ENCODE measurements around the gene FCRLB.
A peak's percentile ranks its signal among the peaks of the same experiment; 100 is the strongest.

FCRLB gene

DNA sequence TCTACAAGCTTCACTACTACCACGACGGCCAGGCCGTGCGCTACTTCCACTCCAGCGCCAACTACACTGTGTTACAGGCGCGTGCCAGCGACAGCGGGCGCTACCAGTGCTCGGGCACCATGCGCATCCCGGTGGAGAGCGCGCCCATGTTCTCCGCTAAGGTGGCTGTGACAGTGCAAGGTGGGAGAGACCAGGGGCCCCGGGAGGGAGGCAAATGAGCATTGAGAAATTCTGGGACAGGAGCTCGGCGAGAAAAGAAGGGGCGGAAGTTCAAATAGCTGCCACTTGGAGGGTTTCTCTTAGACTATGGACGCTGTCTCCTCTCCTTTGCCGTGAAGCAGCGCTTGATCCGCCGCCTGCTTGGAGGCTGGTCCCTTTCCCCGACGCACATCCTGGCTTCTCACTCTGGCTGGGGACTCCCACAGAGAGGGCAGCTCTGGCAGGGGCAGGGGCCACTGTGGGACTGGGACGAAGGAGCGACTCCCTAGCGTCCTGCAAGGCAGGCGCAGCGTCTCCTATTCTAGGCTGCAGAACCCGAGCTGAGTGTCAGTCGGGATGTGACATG is 4.6 kb downstream of the FCRLB start:
- peak; percentile 32 to 58 for DNase-seq (ENCODE audit: low spot score in 2 of 2)
- Mint-ChIP-seq H3K27me3 (no peaks in the 10 kb centered on the region), H3K4me1 (peaks cover 39% of the 10 kb centered on the region), H3K4me3 (peak overlapping the region; percentile 97), H3K27ac (peak overlapping the region; percentile 71), H3K36me3 (no peaks in the 10 kb centered on the region), H3K9me3 (no peaks in the 10 kb centered on the region)
- peak; percentile 43 for ATAC-seq (ENCODE audit: low read depth)

DNA sequence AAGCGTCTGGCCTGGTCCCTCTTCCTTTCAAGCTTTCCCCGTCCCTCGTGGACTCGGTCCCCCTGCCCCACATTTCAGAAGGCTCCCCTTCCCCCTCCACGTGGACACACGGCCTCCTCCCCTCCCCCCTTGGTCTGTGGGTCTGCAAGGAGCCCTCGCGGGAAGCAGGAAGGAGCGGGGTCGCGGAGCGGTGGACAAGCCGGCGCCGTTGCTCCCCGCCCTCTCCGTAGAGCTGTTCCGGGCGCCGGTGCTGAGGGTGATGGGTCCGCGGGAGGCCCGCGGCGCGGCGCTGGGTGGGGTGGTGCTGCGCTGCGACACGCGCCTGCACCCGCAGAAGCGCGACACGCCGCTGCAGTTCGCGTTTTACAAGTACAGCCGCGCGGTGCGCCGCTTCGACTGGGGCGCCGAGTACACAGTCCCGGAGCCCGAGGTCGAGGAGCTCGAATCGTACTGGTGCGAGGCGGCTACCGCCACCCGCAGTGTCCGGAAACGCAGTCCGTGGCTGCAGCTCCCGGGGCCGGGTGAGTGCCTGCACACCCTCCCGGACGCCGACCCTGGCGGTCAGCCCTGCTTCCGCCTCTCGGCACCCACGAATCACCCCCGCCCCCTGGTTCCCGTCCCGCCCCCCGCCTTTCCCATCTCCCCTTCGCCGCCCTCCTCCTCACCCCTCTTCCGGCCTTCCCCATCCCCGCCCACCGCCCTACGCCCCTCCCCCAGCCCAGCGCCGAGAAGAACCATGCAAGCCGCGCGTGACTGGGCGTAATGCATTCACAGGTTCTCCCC is 5.3 kb downstream of the FCRLB start:
- peak overlapping the region; percentile 71 for H3K27ac Mint-ChIP-seq
- peak overlapping the region; percentile 97 for H3K4me3 Mint-ChIP-seq
- peak; percentile 44 to 61 for DNase-seq (ENCODE audit: low spot score in 2 of 2)
- no peaks in the 10 kb centered on the region for H3K9me3 Mint-ChIP-seq
- ATAC-seq (ENCODE audit: low read depth) = peak; percentile 67
- no peaks in the 10 kb centered on the region for H3K36me3 Mint-ChIP-seq
- H3K27me3 Mint-ChIP-seq = no peaks in the 10 kb centered on the region
- peaks cover 37% of the 10 kb centered on the region for H3K4me1 Mint-ChIP-seq

DNA sequence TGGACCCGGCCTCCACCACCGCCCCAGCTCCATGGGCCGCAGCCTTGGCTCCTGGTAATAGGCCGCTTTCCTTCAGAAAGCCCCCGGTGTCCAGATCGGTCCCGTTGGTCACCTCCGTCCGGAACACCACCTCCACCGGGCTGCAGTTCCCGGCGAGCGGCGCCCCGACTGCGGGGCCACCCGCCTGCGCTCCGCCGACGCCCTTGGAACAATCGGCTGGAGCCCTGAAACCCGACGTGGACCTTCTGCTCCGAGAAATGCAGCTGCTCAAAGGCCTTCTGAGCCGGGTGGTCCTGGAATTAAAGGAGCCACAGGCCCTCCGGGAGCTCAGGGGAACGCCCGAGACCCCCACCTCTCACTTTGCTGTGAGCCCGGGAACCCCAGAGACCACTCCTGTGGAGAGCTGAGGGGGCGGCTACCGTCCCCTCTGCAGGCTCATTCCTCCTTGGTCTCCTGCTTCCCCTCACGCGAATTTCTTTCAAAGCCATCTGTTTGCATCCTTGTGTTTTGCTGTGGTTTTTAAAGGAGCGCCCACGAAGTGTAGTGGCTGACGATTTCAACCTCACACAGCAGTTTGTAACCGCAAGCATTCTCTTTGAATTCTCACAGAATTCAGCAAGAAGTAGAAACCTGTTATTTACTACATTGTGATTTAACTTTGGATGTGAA is 6.0 kb downstream of the FCRLB start:
- Mint-ChIP-seq H3K36me3 (no peaks in the 10 kb centered on the region), H3K4me1 (peaks cover 32% of the 10 kb centered on the region), H3K9me3 (no peaks in the 10 kb centered on the region), H3K4me3 (peak overlapping the region; percentile 97), H3K27me3 (no peaks in the 10 kb centered on the region), H3K27ac (peak overlapping the region; percentile 90)
- DNase-seq (ENCODE audit: low spot score in 2 of 2) = peak in 1 of 2 donors; percentile 45
- ATAC-seq (ENCODE audit: low read depth) = peak; percentile 7

DNA sequence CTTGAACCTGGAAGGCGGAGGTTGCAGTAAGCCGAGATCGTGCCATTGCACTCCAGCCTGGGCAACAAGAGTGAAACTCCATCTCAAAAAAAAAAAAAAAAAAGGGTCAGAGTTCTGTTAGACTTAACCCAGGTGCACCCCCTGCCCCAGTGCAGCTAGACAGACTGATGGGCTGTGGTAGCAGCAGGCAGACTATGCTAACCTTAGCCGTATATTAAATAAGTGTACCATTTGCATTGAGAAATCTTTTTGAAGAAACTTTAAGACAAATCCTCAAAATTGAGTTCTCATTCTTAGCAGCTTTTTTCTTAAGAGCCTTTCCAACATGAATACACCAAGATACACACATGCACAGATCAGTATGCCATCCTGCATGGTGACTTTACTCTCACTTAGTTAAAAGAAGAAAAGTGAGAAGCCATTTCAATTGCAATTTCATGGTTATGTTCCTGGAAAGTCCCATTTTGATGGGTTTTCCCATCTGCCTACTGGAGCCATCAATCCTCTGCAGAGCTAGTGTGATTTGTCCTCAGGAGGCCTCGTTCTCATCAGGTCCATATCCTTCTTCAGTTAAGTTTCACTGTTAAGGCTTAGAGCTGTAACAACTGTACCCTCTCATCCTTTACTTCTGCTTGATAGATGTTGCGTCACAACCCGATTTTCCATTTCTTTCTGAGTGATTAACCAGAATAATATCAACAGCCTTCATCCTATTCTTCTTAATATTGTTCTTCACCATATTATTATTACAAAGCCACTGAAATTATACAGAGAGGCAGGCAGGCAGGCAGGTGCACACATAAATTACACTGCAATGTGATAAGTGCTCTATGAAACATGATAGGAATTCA is 7.3 kb downstream of the FCRLB start:
- ATAC-seq (ENCODE audit: low read depth) (no peak), DNase-seq (ENCODE audit: low spot score in 2 of 2) (no peak)
- H3K4me1 Mint-ChIP-seq = peaks cover 32% of the 10 kb centered on the region
- H3K9me3 Mint-ChIP-seq = no peaks in the 10 kb centered on the region
- H3K27me3 Mint-ChIP-seq = no peaks in the 10 kb centered on the region
- H3K4me3 Mint-ChIP-seq = no peak overlapping the region
- H3K36me3 Mint-ChIP-seq = no peaks in the 10 kb centered on the region
- peak overlapping the region; percentile 17 for H3K27ac Mint-ChIP-seq

- ATAC-seq (ENCODE audit: low read depth) (no peak), DNase-seq (ENCODE audit: low spot score in 2 of 2) (no peak)
- Mint-ChIP-seq H3K4me1 (peaks cover 26% of the 10 kb centered on the region), H3K4me3 (no peak overlapping the region), H3K27ac (peak overlapping the region; percentile 45), H3K9me3 (no peaks in the 10 kb centered on the region), H3K36me3 (no peaks in the 10 kb centered on the region), H3K27me3 (no peaks in the 10 kb centered on the region)
Observed at GRCh38 chr1:161730050-161730564, 8.8 kb downstream of the FCRLB start.

GRCh38 chr1:161731241-161731640 is 9.9 kb downstream of the FCRLB start:
- ATAC-seq (ENCODE audit: low read depth) (no peak), DNase-seq (ENCODE audit: low spot score in 2 of 2) (no peak)
- H3K4me1 Mint-ChIP-seq = peaks cover 24% of the 10 kb centered on the region
- H3K27me3 Mint-ChIP-seq = no peaks in the 10 kb centered on the region
- no peaks in the 10 kb centered on the region for H3K9me3 Mint-ChIP-seq
- no peak overlapping the region for H3K4me3 Mint-ChIP-seq
- no peak overlapping the region for H3K27ac Mint-ChIP-seq
- no peaks in the 10 kb centered on the region for H3K36me3 Mint-ChIP-seq

DNA sequence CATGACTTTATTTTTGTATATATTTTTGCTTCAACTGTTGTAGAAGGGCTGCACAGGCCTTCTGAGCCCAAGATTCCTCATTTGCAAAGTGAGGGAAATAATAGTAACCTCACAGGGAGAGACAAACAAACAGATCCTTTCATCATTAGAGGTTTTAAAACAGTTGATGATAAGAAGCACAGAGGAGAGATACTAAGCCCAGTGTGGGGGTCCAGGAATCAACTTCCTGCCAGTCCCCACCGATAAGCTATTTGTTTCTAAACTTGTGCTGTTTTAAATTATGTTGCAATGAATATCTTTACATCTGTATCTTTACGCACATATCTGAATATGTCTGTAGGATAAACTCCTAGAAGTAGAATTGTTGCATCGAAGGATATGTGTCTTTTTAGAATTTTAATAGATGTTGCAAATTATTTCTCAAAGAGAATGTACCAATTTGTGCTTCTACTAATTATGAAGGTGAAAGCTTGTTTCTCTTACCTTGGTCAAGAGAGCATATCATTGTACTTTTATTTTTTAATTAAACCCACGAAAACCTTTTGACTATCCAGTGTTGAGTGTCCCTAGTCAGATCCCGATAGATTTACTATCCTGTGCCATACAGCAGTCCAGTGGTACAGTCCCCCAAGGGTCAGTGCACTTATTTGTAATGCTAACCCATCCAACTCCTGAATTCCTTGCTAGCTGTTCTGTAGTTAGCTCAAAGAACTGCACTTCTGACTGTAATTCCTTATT is 10.8 kb downstream of the FCRLB start:
- H3K27ac Mint-ChIP-seq = no peak overlapping the region
- ATAC-seq (ENCODE audit: low read depth) (no peak), DNase-seq (ENCODE audit: low spot score in 2 of 2) (no peak)
- H3K27me3 Mint-ChIP-seq = no peaks in the 10 kb centered on the region
- H3K4me3 Mint-ChIP-seq = no peak overlapping the region
- H3K4me1 Mint-ChIP-seq = peaks cover 26% of the 10 kb centered on the region
- no peaks in the 10 kb centered on the region for H3K9me3 Mint-ChIP-seq
- no peaks in the 10 kb centered on the region for H3K36me3 Mint-ChIP-seq

- H3K27me3 Mint-ChIP-seq = no peaks in the 10 kb centered on the region
- no peak for ATAC-seq (ENCODE audit: low read depth)
- no peak for DNase-seq (ENCODE audit: low spot score in 2 of 2)
- no peaks in the 10 kb centered on the region for H3K9me3 Mint-ChIP-seq
- no peak overlapping the region for H3K4me3 Mint-ChIP-seq
- H3K27ac Mint-ChIP-seq = no peak overlapping the region
- peaks cover 21% of the 10 kb centered on the region for H3K4me1 Mint-ChIP-seq
- H3K36me3 Mint-ChIP-seq = no peaks in the 10 kb centered on the region
Observed at GRCh38 chr1:161733526-161733925, 12.2 kb downstream of the FCRLB start.

DNA sequence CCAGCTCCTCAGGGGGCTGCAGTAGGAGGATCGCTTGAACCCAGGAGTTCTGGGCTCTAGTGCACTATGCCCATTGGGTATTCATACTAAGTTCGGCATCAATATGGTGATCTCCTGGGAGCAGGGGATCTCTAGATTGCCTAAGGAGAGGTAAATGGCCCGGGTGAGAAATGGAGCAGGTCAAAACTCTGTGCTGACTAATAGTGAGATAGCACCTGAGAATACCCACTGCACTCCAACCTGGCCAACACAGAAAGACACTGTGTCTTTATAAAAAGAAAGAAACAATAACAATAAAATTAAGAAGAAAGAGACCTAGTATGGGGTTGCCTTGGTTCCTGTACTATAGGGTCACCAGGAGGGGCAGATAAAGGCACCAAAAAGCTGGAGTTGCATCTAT is 14.5 kb downstream of the FCRLB start:
- DNase-seq (ENCODE audit: low spot score in 2 of 2) (no peak), ATAC-seq (ENCODE audit: low read depth) (no peak)
- Mint-ChIP-seq H3K9me3 (no peaks in the 10 kb centered on the region), H3K4me1 (peaks cover 33% of the 10 kb centered on the region), H3K4me3 (no peak overlapping the region), H3K27ac (no peak overlapping the region), H3K27me3 (no peaks in the 10 kb centered on the region), H3K36me3 (no peaks in the 10 kb centered on the region)

DNA sequence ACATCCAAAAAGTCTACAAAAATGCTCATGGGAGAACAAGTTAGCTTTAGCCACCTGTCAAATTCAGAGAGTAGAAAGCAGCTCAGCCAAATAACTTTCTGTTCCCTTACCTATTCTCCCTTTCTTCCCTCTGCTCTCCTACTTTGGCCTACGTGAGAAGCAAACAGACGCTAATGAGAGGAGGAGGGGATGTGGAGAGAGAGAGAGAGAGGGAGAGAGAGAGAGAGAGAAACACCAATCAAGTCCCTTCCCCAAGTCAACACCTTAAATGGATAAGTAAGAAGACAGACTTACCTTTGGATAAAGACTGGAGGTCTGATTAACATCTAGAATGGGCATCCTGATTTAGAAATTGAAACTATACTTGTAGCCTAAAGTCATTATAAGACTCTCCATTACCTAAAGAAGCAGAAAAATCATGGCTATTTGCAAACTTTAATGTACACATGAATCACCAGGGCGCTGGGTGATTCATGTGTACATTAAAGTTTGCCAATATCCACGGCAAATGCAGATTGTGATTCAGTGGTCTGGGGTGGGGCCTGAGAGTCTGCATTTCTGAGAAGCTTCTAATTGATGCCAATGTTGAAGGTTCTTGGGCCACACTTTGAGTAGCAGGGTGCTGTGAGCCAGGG is 15.1 kb downstream of the FCRLB start:
- Mint-ChIP-seq H3K36me3 (no peaks in the 10 kb centered on the region), H3K4me3 (no peak overlapping the region), H3K4me1 (peaks cover 37% of the 10 kb centered on the region), H3K27me3 (no peaks in the 10 kb centered on the region), H3K27ac (peak overlapping the region; percentile 50), H3K9me3 (no peaks in the 10 kb centered on the region)
- no peak for ATAC-seq (ENCODE audit: low read depth)
- DNase-seq (ENCODE audit: low spot score in 2 of 2) = no peak

GRCh38 chr1:161737625-161738024 is 16.3 kb downstream of the FCRLB start:
- no peak for DNase-seq (ENCODE audit: low spot score in 2 of 2)
- Mint-ChIP-seq H3K27ac (no peak overlapping the region), H3K27me3 (no peaks in the 10 kb centered on the region), H3K4me1 (peaks cover 38% of the 10 kb centered on the region), H3K4me3 (no peak overlapping the region), H3K36me3 (no peaks in the 10 kb centered on the region), H3K9me3 (no peaks in the 10 kb centered on the region)
- no peak for ATAC-seq (ENCODE audit: low read depth)

DNA sequence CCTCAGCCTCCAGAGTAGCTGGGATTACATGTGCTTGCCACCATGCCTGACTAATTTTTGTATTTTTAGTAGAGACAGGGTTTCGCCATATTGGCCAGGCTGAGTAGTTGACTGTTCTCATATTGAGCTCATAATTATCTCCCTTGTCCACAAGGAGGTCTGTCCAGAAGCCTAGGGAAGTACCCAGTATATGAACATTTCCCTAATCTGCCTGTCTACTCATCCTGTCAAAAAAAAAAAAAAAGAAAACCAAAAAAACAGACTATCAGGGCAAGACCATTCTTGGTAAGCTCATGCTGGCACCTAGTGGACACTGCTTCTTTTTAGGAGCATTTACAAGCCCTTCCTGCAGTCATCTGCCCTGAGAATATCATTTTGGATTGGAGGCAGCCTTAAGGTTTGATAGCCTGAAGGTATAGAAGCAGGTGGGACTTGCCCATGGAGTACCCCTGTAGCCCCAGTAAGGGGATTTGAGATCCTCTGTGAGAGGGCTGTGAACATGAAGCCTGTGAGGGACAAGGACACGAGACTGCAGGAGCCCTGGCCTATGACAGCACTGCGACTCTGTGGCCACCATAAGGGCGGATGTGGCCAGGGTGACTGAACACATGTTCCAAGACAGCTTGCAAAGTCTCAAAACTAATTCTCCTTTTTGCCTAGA is 17.4 kb downstream of the FCRLB start:
- Mint-ChIP-seq H3K36me3 (no peaks in the 10 kb centered on the region), H3K4me3 (peak overlapping the region; percentile 73), H3K27me3 (no peaks in the 10 kb centered on the region), H3K27ac (peak overlapping the region; percentile 87), H3K4me1 (peaks cover 38% of the 10 kb centered on the region), H3K9me3 (no peaks in the 10 kb centered on the region)
- peak; percentile 42 to 43 for DNase-seq (ENCODE audit: low spot score in 2 of 2)
- ATAC-seq (ENCODE audit: low read depth) = peak; percentile 65

Data from memory B cell (primary cell).